HEK293 (cell line): ENCODE data around the gene DLG3.

Experiments
- CTCF ChIA-PET: fragments of 350-600 bp; formaldehyde crosslinking; extraction: SDS; loops from one replicate; lab custom pipeline; 2021; ENCODE audit warnings: antibody characterized with exemption; lab: Yijun Ruan, JAX
- POLR2A ChIA-PET: fragments of 300-600 bp; formaldehyde crosslinking; extraction: SDS; loops from one replicate; lab custom pipeline; 2020; ENCODE audit warnings: antibody characterized with exemption, inconsistent platforms; lab: Yijun Ruan, JAX
- H3K27ac ChIP-seq: fragments of 200-500 bp; sonication (Bioruptor generic); 2 replicates; pipeline ENCODE4 v1.5.1; 2014; ENCODE audit warnings: low read depth, low read length, control low read depth, inconsistent platforms; ENCODE audit errors: extremely low read depth
- H3K36me3 ChIP-seq, 2 experiments: fragments of 200-500 bp in 1 of 2; sonication (Bioruptor generic) in 1 of 2; 1 replicate in 1 of 2; 2 replicates in 1 of 2; pipeline ENCODE4 v1.5.1; 2014 to 2017; ENCODE audit warnings: inconsistent platforms in 2 of 2, low read length in 2 of 2; ENCODE audit not compliant: control insufficient read depth in 2 of 2, insufficient read depth in 1 of 2
- H3K4me1 ChIP-seq: fragments of 200-500 bp; sonication (Bioruptor generic); 2 replicates; pipeline ENCODE4 v1.5.1; 2014; ENCODE audit warnings: mild to moderate bottlenecking, low read length, inconsistent platforms; ENCODE audit not compliant: control insufficient read depth, insufficient read depth
- H3K4me3 ChIP-seq: 2 replicates; pipeline ENCODE4 v1.5.1; 2011; ENCODE audit warnings: low read depth, mild to moderate bottlenecking, control low read depth, low read length, moderate library complexity
- H3K9me3 ChIP-seq: fragments of 200-500 bp; sonication (Bioruptor generic); 2 replicates; pipeline ENCODE4 v1.5.1; 2014; ENCODE audit warnings: low read depth, low read length, inconsistent platforms; ENCODE audit not compliant: control insufficient read depth, insufficient read depth
- CTCF ChIP-seq: fragments of 450-650 bp; formaldehyde crosslinking; IDR thresholded peaks from 2 replicates; pipeline ENCODE4 v1.5.1; 2016; ENCODE audit warnings: missing biosample characterization, missing genetic modification characterization
- GLIS2 ChIP-seq: fragments of 450-650 bp; formaldehyde crosslinking; IDR thresholded peaks from 2 replicates; pipeline ENCODE4 v1.5.1; 2016; ENCODE audit warnings: missing biosample characterization, missing genetic modification characterization
- HOXC10 ChIP-seq: sonication (generic); formaldehyde crosslinking; IDR thresholded peaks from 2 replicates; pipeline ENCODE4 v1.8.1; 2023; ENCODE audit warnings: mild to moderate bottlenecking, missing genetic modification reagents
- PRDM6 ChIP-seq: fragments of 450-650 bp; formaldehyde crosslinking; IDR thresholded peaks from 2 replicates; pipeline ENCODE4 v1.5.1; 2017; ENCODE audit warnings: missing biosample characterization, missing genetic modification characterization
- REPIN1 ChIP-seq: fragments of 450-650 bp; formaldehyde crosslinking; IDR thresholded peaks from 2 replicates; pipeline ENCODE4 v1.5.1; 2017; ENCODE audit warnings: missing biosample characterization, missing genetic modification characterization, low read depth
- SALL2 ChIP-seq: fragments of 450-650 bp; formaldehyde crosslinking; IDR thresholded peaks from 2 replicates; pipeline ENCODE4 v1.5.0; 2017; ENCODE audit warnings: missing biosample characterization, mild to moderate bottlenecking, missing genetic modification characterization, borderline replicate concordance
- SCRT1 ChIP-seq: fragments of 450-650 bp; formaldehyde crosslinking; IDR thresholded peaks from 2 replicates; pipeline ENCODE4 v1.5.1; 2016; ENCODE audit warnings: missing biosample characterization, missing genetic modification characterization, borderline replicate concordance
- SP3 ChIP-seq: fragments of 450-650 bp; formaldehyde crosslinking; IDR thresholded peaks from 2 replicates; pipeline ENCODE4 v1.5.1; 2016; ENCODE audit warnings: missing biosample characterization, missing genetic modification characterization
- TCF7L2 ChIP-seq: IDR thresholded peaks from 2 replicates; pipeline ENCODE4 v1.6.1; 2011; ENCODE audit warnings: low read depth, mild to moderate bottlenecking, inconsistent platforms, low read length, moderate library complexity, borderline replicate concordance
- WT1 ChIP-seq: fragments of 450-650 bp; formaldehyde crosslinking; IDR thresholded peaks from 2 replicates; pipeline ENCODE4 v1.5.1; 2016; ENCODE audit warnings: missing biosample characterization, missing genetic modification characterization
- ZBTB10 ChIP-seq: fragments of 450-650 bp; formaldehyde crosslinking; IDR thresholded peaks from 2 replicates; pipeline ENCODE4 v1.5.1; 2016; ENCODE audit warnings: missing biosample characterization, missing genetic modification characterization
- ZBTB6 ChIP-seq: fragments of 450-650 bp; formaldehyde crosslinking; IDR thresholded peaks from 2 replicates; pipeline ENCODE4 v1.5.1; 2017; ENCODE audit warnings: missing biosample characterization, missing genetic modification characterization
- ZBTB8A ChIP-seq: fragments of 450-650 bp; formaldehyde crosslinking; IDR thresholded peaks from 2 replicates; pipeline ENCODE4 v1.5.1; 2016; ENCODE audit warnings: missing biosample characterization, missing genetic modification characterization
- ZFHX2 ChIP-seq: fragments of 450-650 bp; formaldehyde crosslinking; conservative IDR thresholded peaks from 2 replicates; pipeline ENCODE4 v1.5.1; 2016; ENCODE audit warnings: missing biosample characterization, missing genetic modification characterization
- ZNF121 ChIP-seq: fragments of 450-650 bp; formaldehyde crosslinking; IDR thresholded peaks from 2 replicates; pipeline ENCODE4 v1.5.1; 2016; ENCODE audit warnings: missing biosample characterization, missing genetic modification characterization
- ZNF16 ChIP-seq: fragments of 450-650 bp; formaldehyde crosslinking; IDR thresholded peaks from 2 replicates; pipeline ENCODE4 v1.5.1; 2016; ENCODE audit warnings: low read depth, missing biosample characterization, missing genetic modification characterization
- ZNF214 ChIP-seq: fragments of 450-650 bp; formaldehyde crosslinking; IDR thresholded peaks from 2 replicates; pipeline ENCODE4 v1.5.1; 2017; ENCODE audit warnings: missing biosample characterization, mild to moderate bottlenecking, missing genetic modification characterization, borderline replicate concordance
- ZNF302 ChIP-seq: fragments of 450-650 bp; formaldehyde crosslinking; IDR thresholded peaks from 2 replicates; pipeline ENCODE4 v1.5.1; 2016; ENCODE audit warnings: missing biosample characterization, missing genetic modification characterization, low read depth
- ZNF341 ChIP-seq: fragments of 450-650 bp; formaldehyde crosslinking; IDR thresholded peaks from 2 replicates; pipeline ENCODE4; 2016; ENCODE audit warnings: low read depth, missing biosample characterization, missing genetic modification characterization
- ZNF404 ChIP-seq: fragments of 450-650 bp; formaldehyde crosslinking; IDR thresholded peaks from 2 replicates; pipeline ENCODE4 v1.5.1; 2017; ENCODE audit warnings: missing biosample characterization, missing genetic modification characterization
- ZNF426 ChIP-seq: fragments of 450-650 bp; formaldehyde crosslinking; IDR thresholded peaks from 2 replicates; pipeline ENCODE4 v1.5.1; 2017; ENCODE audit warnings: missing biosample characterization, missing genetic modification characterization, mild to moderate bottlenecking, inconsistent platforms, moderate library complexity
- ZNF433 ChIP-seq: fragments of 450-650 bp; formaldehyde crosslinking; IDR thresholded peaks from 2 replicates; pipeline ENCODE4 v1.5.1; 2016; ENCODE audit warnings: missing biosample characterization, missing genetic modification characterization, low read depth
- ZNF544 ChIP-seq: fragments of 450-650 bp; formaldehyde crosslinking; IDR thresholded peaks from 2 replicates; pipeline ENCODE4 v1.5.0; 2017; ENCODE audit warnings: missing biosample characterization, missing genetic modification characterization
- ZNF626 ChIP-seq: fragments of 450-650 bp; sonication (Bioruptor Pico); formaldehyde crosslinking; IDR thresholded peaks from 2 replicates; pipeline ENCODE4 v1.5.1; 2018; ENCODE audit warnings: missing biosample characterization, missing genetic modification characterization, inconsistent platforms
- ZNF639 ChIP-seq: fragments of 450-650 bp; formaldehyde crosslinking; IDR thresholded peaks from 2 replicates; pipeline ENCODE4 v1.5.1; 2016; ENCODE audit warnings: missing biosample characterization, missing genetic modification characterization
- ZNF654 ChIP-seq: fragments of 450-650 bp; formaldehyde crosslinking; IDR thresholded peaks from 2 replicates; pipeline ENCODE4 v1.5.1; 2016; ENCODE audit warnings: low read depth, missing biosample characterization, missing genetic modification characterization
- ZNF670 ChIP-seq: fragments of 450-650 bp; formaldehyde crosslinking; IDR thresholded peaks from 2 replicates; pipeline ENCODE4 v1.5.1; 2016; ENCODE audit warnings: missing biosample characterization, missing genetic modification characterization, low read depth
- ZNF791 ChIP-seq: fragments of 450-650 bp; formaldehyde crosslinking; IDR thresholded peaks from 2 replicates; pipeline ENCODE4 v1.5.1; 2016; ENCODE audit warnings: missing biosample characterization, missing genetic modification characterization
- ZSCAN30 ChIP-seq: fragments of 450-650 bp; IDR thresholded peaks from 2 replicates; pipeline ENCODE4 v1.5.1; 2018; ENCODE audit warnings: missing biosample characterization, mild to moderate bottlenecking, missing genetic modification characterization, moderate library complexity

Gene DLG3

GRCh38 chrX:70498129-70498528 is 53.5 kb downstream of the DLG3 start:
- Histone ChIP-seq H3K27ac (no peak overlapping the region), H3K36me3 (peaks cover 11 to 99% of the 10 kb centered on the region in 2 experiments), H3K9me3 (no peaks in the 10 kb centered on the region), H3K4me1 (no peaks in the 10 kb centered on the region), H3K4me3 (no peak overlapping the region)
- TF ChIP-seq HOXC10 (CRISPR knock-in tag) (no peak), ZNF214 (tag by site-specific recombination) (no peak), ZBTB6 (no peak), ZBTB8A (tag by site-specific recombination) (no peak), TCF7L2 (no peak), ZNF404 (tag by site-specific recombination) (no peak), SCRT1 (tag by site-specific recombination) (no peak), WT1 (tag by site-specific recombination) (no peak), SALL2 (tag by site-specific recombination) (no peak), ZNF16 (tag by site-specific recombination) (no peak), CTCF (tag by site-specific recombination) (no peak), ZSCAN30 (tag by site-specific recombination) (no peak), ZNF544 (tag by site-specific recombination) (no peak), ZNF626 (tag by site-specific recombination) (no peak), ZNF639 (no peak), ZNF654 (tag by site-specific recombination) (no peak)
- ChIA-PET POLR2A (no interaction called here), CTCF (interaction anchor here (0.6 kb wide), 1 partner anchor 365 kb away, joined by 3 read pairs; the partner anchor contains the start of gene IGBP1)

- ChIA-PET POLR2A (no interaction called here), CTCF (no interaction called here)
- no peak overlapping the region for H3K4me3 ChIP-seq
- H3K36me3 ChIP-seq = peaks cover 8 to 94% of the 10 kb centered on the region in 2 experiments
- no peaks in the 10 kb centered on the region for H3K9me3 ChIP-seq
- H3K27ac ChIP-seq = no peak overlapping the region
- no peaks in the 10 kb centered on the region for H3K4me1 ChIP-seq
- TF ChIP-seq ZNF426 (no peak), ZBTB10 (tag by site-specific recombination) (no peak), ZFHX2 (tag by site-specific recombination) (no peak), ZNF433 (tag by site-specific recombination) (no peak), ZNF791 (tag by site-specific recombination) (no peak), SP3 (tag by site-specific recombination) (no peak), ZNF341 (tag by site-specific recombination) (no peak), GLIS2 (tag by site-specific recombination) (no peak), ZNF121 (tag by site-specific recombination) (no peak), SCRT1 (tag by site-specific recombination) (no peak), REPIN1 (tag by site-specific recombination) (no peak), ZNF302 (tag by site-specific recombination) (no peak), PRDM6 (no peak), ZNF670 (tag by site-specific recombination) (no peak), HOXC10 (CRISPR knock-in tag) (no peak)
Measured at GRCh38 chrX:70500826-70501225, 56.2 kb downstream of the DLG3 start.
